ENCODE measurements around the gene VN1R5.

VN1R5 gene

GRCh38 chr1:247291161-247291560, 35.3 kb downstream of the VN1R5 start:
- TF ChIP-seq ZNF24 (tag by site-specific recombination; IDR thresholded peaks at IDR 0.05) = no peak
- TF ChIP-seq OVOL3 (tag by site-specific recombination; IDR thresholded peaks at IDR 0.05) = no peak
- TF ChIP-seq SP3 (tag by site-specific recombination; IDR thresholded peaks at IDR 0.05) = no peak
- TF ChIP-seq ZIC2 (tag by site-specific recombination; IDR thresholded peaks at IDR 0.05) = no peak
- no peak for TF ChIP-seq PRDM10 (tag by site-specific recombination; IDR thresholded peaks at IDR 0.05)
- TF ChIP-seq ZNF624 (tag by site-specific recombination; IDR thresholded peaks at IDR 0.05) = no peak
- no peak for TF ChIP-seq ZNF354C (tag by site-specific recombination; IDR thresholded peaks at IDR 0.05; ENCODE audit: borderline replicate concordance, low read depth)
- TF ChIP-seq ZNF174 (tag by site-specific recombination; IDR thresholded peaks at IDR 0.05) = no peak
- TF ChIP-seq REPIN1 (tag by site-specific recombination; IDR thresholded peaks at IDR 0.05; ENCODE audit: low read depth) = no peak
- TF ChIP-seq ZNF398 (tag by site-specific recombination; IDR thresholded peaks at IDR 0.05) = no peak
- TF ChIP-seq ZNF580 (tag by site-specific recombination; IDR thresholded peaks at IDR 0.05) = no peak
- no peak for TF ChIP-seq ZNF248 (tag by site-specific recombination; IDR thresholded peaks at IDR 0.05)
- H3K27ac ChIP-seq (ENCODE audit: extremely low read depth, low read depth, low read length) = no peak overlapping the region
- CTCF ChIA-PET = no interaction called here
- H3K4me3 ChIP-seq (ENCODE audit: low read depth, low read length) = no peak overlapping the region
- no peaks in the 10 kb centered on the region for H3K36me3 ChIP-seq (ENCODE audit: control insufficient read depth in 2 of 2, insufficient read depth in 1 of 2, low read length in 2 of 2)
- no peaks in the 10 kb centered on the region for H3K4me1 ChIP-seq (ENCODE audit: control insufficient read depth, insufficient read depth, low read length)
- POLR2A ChIA-PET = no interaction called here
- no peaks in the 10 kb centered on the region for H3K9me3 ChIP-seq (ENCODE audit: control insufficient read depth, insufficient read depth, low read depth, low read length)

DNA sequence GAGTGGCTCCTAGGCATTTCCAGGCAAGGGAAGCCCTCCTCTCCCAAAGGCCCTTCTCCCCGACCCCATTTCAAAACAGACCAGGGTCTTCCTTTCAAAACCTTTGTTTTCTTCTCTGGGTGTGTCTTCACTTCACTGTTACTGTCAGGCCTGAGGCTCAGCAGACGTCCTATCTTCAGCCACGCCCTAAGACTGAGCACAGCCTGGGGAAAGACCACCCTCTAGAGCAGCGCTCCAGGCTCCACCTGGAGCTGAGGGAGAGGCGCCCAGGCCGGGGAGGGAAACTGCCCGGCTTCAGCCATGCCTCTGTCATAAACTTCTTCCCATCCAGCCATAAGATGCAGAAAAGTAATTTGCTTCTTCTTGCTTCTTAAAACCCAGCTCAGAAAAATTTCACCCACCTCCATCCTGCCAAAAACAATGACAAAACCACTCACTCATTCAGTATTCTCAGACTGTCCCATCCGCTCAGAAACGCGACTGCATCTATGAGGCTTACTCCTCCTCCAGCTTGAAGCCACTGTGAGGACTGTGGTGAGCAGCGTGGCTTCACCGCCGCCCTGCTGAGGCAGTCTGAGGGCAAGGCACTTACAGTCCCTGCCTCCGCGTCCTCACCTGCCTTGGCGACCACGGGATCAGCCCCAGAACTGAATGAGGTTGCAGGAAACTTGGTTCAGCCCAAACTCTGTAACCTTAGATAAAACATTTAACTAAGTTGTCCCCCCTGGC, 36.1 kb downstream of the VN1R5 start:
- no peaks in the 10 kb centered on the region for H3K9me3 ChIP-seq (ENCODE audit: control insufficient read depth, insufficient read depth, low read depth, low read length)
- CTCF ChIA-PET = no interaction called here
- TF ChIP-seq ZNF324 (tag by site-specific recombination; IDR thresholded peaks at IDR 0.05) (no peak), ZNF558 (tag by site-specific recombination; IDR thresholded peaks at IDR 0.05) (no peak), ZNF830 (tag by site-specific recombination; IDR thresholded peaks at IDR 0.05; ENCODE audit: low read depth) (no peak), OVOL3 (tag by site-specific recombination; IDR thresholded peaks at IDR 0.05) (no peak), ZBTB21 (tag by site-specific recombination; IDR thresholded peaks at IDR 0.05) (no peak), ZXDB (tag by site-specific recombination; IDR thresholded peaks at IDR 0.05) (no peak), ZNF707 (tag by site-specific recombination; IDR thresholded peaks at IDR 0.05) (no peak), ZNF248 (tag by site-specific recombination; IDR thresholded peaks at IDR 0.05) (no peak), ZBTB1 (tag by site-specific recombination; IDR thresholded peaks at IDR 0.05) (no peak), ZNF670 (tag by site-specific recombination; IDR thresholded peaks at IDR 0.05; ENCODE audit: low read depth) (no peak), KLF9 (tag by site-specific recombination; IDR thresholded peaks at IDR 0.05; ENCODE audit: low read depth) (no peak)
- TF ChIP-seq, protein P1, sequence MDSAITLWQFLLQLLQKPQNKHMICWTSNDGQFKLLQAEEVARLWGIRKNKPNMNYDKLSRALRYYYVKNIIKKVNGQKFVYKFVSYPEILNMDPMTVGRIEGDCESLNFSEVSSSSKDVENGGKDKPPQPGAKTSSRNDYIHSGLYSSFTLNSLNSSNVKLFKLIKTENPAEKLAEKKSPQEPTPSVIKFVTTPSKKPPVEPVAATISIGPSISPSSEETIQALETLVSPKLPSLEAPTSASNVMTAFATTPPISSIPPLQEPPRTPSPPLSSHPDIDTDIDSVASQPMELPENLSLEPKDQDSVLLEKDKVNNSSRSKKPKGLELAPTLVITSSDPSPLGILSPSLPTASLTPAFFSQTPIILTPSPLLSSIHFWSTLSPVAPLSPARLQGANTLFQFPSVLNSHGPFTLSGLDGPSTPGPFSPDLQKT (IDR thresholded peaks at IDR 0.05; ENCODE audit: borderline replicate concordance, low read depth, low read length) = no peak
- no peaks in the 10 kb centered on the region for H3K4me1 ChIP-seq (ENCODE audit: control insufficient read depth, insufficient read depth, low read length)
- H3K36me3 ChIP-seq (ENCODE audit: control insufficient read depth in 2 of 2, insufficient read depth in 1 of 2, low read length in 2 of 2) = no peaks in the 10 kb centered on the region
- POLR2A ChIA-PET = no interaction called here
- H3K27ac ChIP-seq (ENCODE audit: extremely low read depth, low read depth, low read length) = no peak overlapping the region
- H3K4me3 ChIP-seq (ENCODE audit: low read depth, low read length) = no peak overlapping the region

Measured in HEK293 (cell line).